H1 (cell line): ENCODE measurements around the gene APBA2. TPM values are rescaled to one million over a fixed set of nuclear protein-coding genes. Genes with fewer than 3 reads are reported as not detected.

ENCODE experiments used
- CTBP2 ChIP-seq: IDR thresholded peaks from 2 replicates; pipeline ENCODE4 v1.7.0; 2011; ENCODE audit warnings: borderline replicate concordance, mild to moderate bottlenecking, moderate library complexity, mixed read lengths, low read length; ENCODE audit not compliant: insufficient read depth, insufficient read length
- GABPA ChIP-seq: IDR thresholded peaks from 2 replicates; pipeline ENCODE4 v1.6.1; 2011; ENCODE audit warnings: mild to moderate bottlenecking, low read length, moderate library complexity, borderline replicate concordance; ENCODE audit not compliant: insufficient read depth
- polyA plus RNA-seq, 7 experiments: library from polyadenylated mRNA; depleted of rRNA in 3 of 7; stranded (reverse) in 5 of 7; unstranded in 2 of 7; fragments of >200 nt in 5 of 7; fragments of 200-250 nt in 2 of 7; gene quantifications; 1 replicate in 5 of 7; 2 replicates in 1 of 7; 4 replicates in 1 of 7; pipeline versions ENCODE4 v1.2.1 to v1.2.3, GENCODE V29; 2011 to 2013; ENCODE audit warnings: missing spikeins in 2 of 7, mixed read lengths in 2 of 7
- total RNA-seq: library from RNA; stranded (reverse); fragmentation: NEBNext Ultra II Directional; extraction: Animal tissue kit (Norgen Biotek cat#: 25700); gene quantifications from 2 replicates; pipeline ENCODE4 v1.2.1, GENCODE V29; 2021

The APBA2 gene
- total and polyA plus RNA-seq, 2 of the 8 experiments (the other 6 are each of a cell fraction or from before 2014, with no cell fraction given): 15.5 to 19.0 TPM

- no peak for TF ChIP-seq CTBP2
- no peak for TF ChIP-seq GABPA
Observed at GRCh38 chr15:28978661-28979060, 92.9 kb downstream of the APBA2 start (continued).
